Stimulated activated naive CD4-positive, alpha-beta T cell (primary cell): ENCODE measurements around the gene NSUN7.

Experiments used
- DNase-seq, 6 experiments: peaks; one replicate each; lab custom pipeline; 2025; lab: John Stamatoyannopoulos, UW

The NSUN7 gene

DNA sequence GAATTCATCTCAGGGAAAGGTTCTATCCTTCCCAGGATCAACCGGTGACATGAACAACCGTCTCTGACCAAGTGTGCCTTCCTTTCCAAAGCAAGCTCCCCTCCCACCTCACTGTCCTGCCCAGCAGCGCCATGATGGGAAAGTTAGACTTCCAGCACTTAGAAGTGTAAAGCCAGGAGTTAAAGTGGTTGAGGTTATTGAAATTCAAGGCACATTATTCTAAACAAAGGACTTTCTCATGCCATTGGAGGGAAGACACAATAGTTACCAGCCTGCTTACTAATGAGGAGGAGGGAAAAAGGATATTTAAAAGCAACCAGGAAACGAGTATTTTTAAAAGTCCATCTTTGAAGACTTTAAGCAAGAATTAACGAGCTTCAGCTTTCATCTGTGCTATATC lies 96.8 kb downstream of the NSUN7 start:
- no peak for DNase-seq

DNA sequence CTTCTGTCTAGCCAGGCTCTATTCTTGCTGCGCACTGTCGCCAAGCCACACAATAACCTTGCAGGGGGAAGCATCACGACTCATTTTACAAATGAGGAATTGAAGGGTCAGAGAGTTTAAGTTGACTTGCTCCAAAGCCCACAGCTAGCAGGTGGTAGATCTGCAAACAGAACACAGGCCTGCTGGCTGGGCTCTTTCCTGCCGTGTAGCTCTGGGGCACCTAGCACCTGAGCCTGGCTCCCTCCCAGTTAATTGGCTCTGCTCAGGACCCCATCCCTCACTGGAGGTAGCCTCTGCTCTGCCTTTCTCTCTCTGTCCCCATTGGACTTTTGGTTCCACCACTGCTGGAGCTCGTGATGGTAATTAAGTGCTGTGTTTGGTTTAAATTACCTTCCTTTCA lies 98.5 kb downstream of the NSUN7 start:
- no peak for DNase-seq

DNA sequence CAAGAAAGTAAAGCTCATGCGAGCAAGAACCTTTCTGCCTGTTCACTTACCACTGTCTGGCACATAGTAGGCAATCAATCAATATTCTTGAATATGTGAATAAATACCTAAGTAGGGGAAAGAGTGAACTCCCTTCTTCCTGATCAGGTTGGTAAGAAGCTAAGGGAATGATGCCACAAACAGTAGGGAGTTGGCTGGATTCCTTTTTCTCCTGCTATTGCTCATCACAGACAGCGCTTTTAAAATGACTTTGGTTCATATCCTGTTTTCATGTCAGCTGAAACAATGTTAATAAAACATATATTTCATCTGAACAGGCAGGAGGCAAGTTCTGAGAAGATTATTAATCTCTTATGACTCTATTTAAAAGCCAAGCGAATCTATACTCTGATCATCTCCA lies 99.2 kb downstream of the NSUN7 start:
- DNase-seq: no peak

DNA sequence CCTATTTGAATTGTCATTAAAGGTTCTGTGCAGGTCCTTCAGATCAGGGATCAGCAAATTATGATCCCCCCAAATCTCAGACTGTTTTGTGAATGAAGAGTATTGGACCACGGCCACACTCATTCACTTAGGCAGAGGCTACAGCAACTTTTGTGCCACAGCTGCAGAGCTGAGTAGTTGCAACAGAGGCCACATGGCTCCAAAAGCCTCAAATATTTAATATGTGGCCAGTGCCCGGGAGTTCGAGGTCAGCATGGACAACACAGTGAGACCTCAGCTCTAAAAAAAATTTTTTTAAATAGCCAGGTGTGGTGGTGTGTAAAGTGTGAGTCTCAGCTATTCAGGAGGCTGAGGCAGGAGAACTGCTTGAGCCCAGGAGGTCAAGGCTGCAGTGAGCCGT lies 100.7 kb downstream of the NSUN7 start:
- DNase-seq: no peak

DNA sequence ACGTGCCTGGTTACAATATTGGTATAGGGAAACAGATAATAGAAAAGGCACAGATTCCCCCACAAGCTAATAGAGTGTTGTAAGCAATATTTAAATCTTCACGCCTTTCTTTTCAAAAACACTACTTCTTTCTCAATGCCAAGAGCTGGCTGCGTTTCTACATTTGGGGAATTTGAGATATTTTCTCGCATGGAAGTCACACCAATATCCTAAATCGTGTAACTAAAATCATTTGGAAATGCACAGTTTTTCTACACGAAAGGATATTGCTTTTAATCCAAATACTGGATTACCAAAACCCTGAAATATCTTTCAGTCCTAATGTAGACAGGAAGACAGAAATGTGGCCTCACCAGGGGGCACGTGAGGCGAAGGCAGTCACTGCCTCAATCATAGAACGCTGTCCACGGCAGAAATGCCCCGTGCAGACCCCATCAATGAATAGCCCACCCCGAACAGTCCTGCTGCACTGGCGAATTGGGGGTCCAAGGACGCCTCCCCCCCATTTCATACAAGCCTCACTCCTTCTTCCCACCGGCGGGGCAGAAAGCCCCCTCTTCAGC lies 106.6 kb downstream of the NSUN7 start:
- no peak for DNase-seq

DNA sequence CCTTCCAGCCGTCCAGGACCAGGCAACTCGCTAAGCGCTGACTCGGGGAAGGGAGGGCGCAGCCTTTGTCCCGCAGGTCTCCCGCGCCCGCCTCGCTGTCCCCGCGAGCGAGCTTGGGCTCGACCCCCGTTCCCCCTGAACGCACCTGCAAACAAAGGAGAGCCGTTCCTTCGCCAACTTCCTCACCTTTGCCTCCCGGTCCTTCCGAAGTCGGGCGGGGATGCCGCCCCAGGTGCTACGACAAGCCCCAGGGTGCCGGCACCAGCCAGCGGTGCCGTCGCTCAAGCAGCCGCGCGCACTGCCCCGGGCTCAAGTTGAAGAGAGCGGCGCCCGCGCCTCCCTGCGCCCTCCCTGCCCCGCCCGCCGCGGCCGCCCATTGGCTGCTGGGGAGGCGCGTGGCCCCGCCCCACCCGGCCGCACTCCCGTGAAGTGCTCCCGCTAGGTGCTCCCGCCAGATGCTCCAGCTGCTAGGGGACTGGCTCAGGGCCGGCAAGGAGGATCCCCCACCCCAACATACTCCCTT lies 107.1 kb downstream of the NSUN7 start:
- peak in 4 of 6 experiments; percentile 5 to 30 (median 8) for DNase-seq

DNA sequence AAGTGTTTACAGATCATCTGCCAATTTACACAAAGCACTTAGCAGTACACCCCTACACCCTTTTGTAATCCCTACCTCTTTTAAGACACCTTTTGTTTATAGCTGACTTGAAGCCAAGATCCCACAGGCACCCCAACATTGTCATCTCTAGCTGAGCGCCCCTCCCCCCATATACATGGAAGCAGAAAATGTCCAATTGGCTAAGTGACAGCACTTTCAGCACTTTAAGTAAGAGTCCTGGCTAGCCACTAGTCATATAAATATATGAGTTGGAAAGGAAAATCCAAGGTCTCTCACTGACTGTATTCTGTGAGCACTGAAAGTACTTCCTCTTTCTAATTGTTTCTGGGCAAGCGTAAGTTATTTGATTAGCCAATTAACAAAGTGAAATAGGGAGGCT lies 108.2 kb downstream of the NSUN7 start:
- DNase-seq: no peak

DNA sequence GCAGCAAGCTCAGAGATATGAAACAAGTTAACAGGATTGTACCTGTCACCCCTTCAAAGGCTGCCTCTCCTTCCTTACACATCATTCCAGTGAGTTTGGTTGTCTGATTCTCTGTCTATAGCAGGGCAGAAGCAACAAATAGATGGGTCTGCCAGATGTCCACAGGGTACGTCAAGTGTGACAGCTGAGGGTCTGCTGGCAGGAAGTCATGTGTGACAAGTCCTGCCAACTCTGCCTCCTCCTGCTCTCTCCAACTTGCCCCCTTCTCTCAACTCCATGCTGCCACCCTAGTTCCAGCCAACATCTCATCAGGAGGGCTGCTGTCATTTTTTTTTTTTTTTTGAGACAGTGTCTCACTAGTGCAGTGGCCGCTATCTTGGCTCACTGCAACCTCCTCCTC lies 109.2 kb downstream of the NSUN7 start:
- no peak for DNase-seq
